Measurements from ENCODE around the gene TRPC4. TPM values are rescaled to one million over a fixed set of nuclear protein-coding genes. Genes with fewer than 3 reads are reported as not detected.

Gene TRPC4
- total and polyA plus RNA-seq, 2 donors (not counting 3 experiments of a cell fraction or from before 2014, with no cell fraction given), result 0.04 to 0.64 TPM

DNA sequence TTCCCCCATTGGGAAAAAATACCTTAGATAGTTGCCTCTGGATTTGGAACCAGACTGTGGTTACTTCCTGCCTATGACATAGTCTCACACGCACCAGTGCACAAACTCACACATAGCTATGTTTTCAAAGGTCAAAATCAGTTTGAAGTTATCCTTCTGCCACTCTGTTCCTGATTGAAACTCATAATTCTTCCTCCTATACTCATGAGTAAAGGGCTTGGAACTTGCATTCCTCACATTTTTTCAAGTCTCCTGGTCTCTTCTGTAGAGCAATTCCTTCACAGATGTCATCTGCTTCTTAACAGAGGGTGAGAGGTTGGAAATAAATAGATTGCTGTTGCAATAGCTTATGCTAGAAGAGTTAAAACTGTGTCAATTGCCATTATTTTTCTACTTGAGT is 252.4 kb downstream of the TRPC4 start:
- no peaks in the 10 kb centered on the region for H3K9me3 ChIP-seq (replicated peaks; ENCODE audit: control insufficient read depth, insufficient read depth, low read length)
- BruUV-seq (replicated peaks), result no TSS peak
- no peaks in the 10 kb centered on the region for H3K79me2 ChIP-seq (ENCODE audit: control insufficient read depth, insufficient read depth, low read length)
- peaks cover 8% of the 10 kb centered on the region for H3K4me1 ChIP-seq (ENCODE audit: control insufficient read depth, extremely low read depth, insufficient read depth, low read length)
- TF ChIP-seq GATA2 (IDR thresholded peaks at IDR 0.05; ENCODE audit: insufficient read depth, insufficient read length, low read depth, low read length) (no peak), FOS (IDR thresholded peaks at IDR 0.05; ENCODE audit: borderline replicate concordance, insufficient read depth, low read length) (peak; percentile 5), POLR2AphosphoS5 (IDR thresholded peaks at IDR 0.05; ENCODE audit: insufficient read depth, low read depth, low read length) (peak; percentile 30), JUN (IDR thresholded peaks at IDR 0.05; ENCODE audit: borderline replicate concordance, insufficient read depth, insufficient read length, low read depth) (peak; percentile 25), EZH2 (IDR thresholded peaks at IDR 0.05; ENCODE audit: borderline replicate concordance, low read depth, low read length, severe bottlenecking) (no peak)
- TF ChIP-seq, protein P1, sequence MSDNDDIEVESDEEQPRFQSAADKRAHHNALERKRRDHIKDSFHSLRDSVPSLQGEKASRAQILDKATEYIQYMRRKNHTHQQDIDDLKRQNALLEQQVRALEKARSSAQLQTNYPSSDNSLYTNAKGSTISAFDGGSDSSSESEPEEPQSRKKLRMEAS (IDR thresholded peaks at IDR 0.05; ENCODE audit: insufficient read depth, insufficient read length), result no peak
- H2AFZ ChIP-seq (ENCODE audit: low read depth, low read length), result peak overlapping the region; percentile 86
- no peak overlapping the region for H3K4me3 ChIP-seq (replicated peaks in 1 of 3; ENCODE audit: insufficient read depth in 1 of 3, low read depth in 1 of 3, low read length in 3 of 3)
- no peaks in the 10 kb centered on the region for H3K36me3 ChIP-seq (ENCODE audit: control insufficient read depth in 2 of 2, extremely low read depth in 1 of 2, insufficient read depth in 2 of 2, low read length in 2 of 2)
- CTCF ChIA-PET, result interaction anchor here (1.2 to 1.8 kb wide), 3 partner anchors 8 to 98 kb away, joined by 3 to 7 read pairs (median 4); no protein-coding TSS in a partner anchor
- H3K9me1 ChIP-seq (replicated peaks; ENCODE audit: control insufficient read depth, extremely low read depth, insufficient read depth, low read length), result no peaks in the 10 kb centered on the region
- peak overlapping the region; percentile 42 for H3K9ac ChIP-seq (replicated peaks; ENCODE audit: extremely low read depth, insufficient read depth, low read length)
- FAIRE-seq (no peak), DNase-seq (ENCODE audit: low read depth, low spot score) (peak; percentile 59)
- no peaks in the 10 kb centered on the region for H3K27me3 ChIP-seq (ENCODE audit: control insufficient read depth in 2 of 2, insufficient read depth in 2 of 2, low read length in 2 of 2)
- dilution Hi-C loops (cut with MboI; ENCODE audit: extremely low pct_ligation_motif_present, low sequenced_read_pairs) (no loop called here), intact Hi-C loops (cut with micrococcal nuclease) (loop anchor here (1.0 to 2.0 kb wide), 2 partner anchors 40 to 483 kb away; no protein-coding TSS in a partner anchor)
- H4K20me1 ChIP-seq (replicated peaks; ENCODE audit: control insufficient read depth, extremely low read depth, insufficient read depth, low read length), result no peaks in the 10 kb centered on the region
- H3K27ac ChIP-seq (ENCODE audit: insufficient read depth, low read depth, low read length), result peak overlapping the region; percentile 70
- POLR2A ChIA-PET, result interaction anchor here (0.6 kb wide), 1 partner anchor 11 kb away, joined by 3 read pairs; no protein-coding TSS in a partner anchor
- H3K4me2 ChIP-seq (ENCODE audit: insufficient read depth, low read length), result peak overlapping the region; percentile 16

DNA sequence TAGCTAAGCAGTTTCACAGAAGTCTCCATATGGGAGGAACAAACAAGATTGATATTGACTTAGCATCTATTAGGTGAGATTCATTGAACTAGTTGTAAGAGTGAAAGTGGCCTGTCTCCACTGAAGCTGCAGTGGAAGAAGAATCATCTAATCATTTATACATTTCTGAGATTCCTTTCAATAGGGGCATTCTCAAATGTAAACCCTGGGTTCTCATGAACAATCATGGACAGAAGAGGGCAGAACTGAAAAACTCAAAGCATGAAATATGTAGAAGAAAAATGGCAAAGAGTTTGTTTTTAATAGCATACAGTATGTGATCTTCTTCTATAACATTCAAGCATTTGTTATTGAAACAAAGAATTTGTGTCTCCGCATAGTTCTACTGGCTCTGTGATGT is 253.4 kb downstream of the TRPC4 start:
- intact Hi-C loops (cut with micrococcal nuclease), result loop anchor here (2.0 kb wide), 1 partner anchor 41 kb away; no protein-coding TSS in a partner anchor
- H3K4me2 ChIP-seq (ENCODE audit: insufficient read depth, low read length), result no peak overlapping the region
- CTCF ChIA-PET, result interaction anchor here (0.6 kb wide), 1 partner anchor 13 kb away, joined by 3 read pairs; no protein-coding TSS in a partner anchor

More for the DNA sequence above, 253.4 kb downstream of the TRPC4 start:
- Histone ChIP-seq H3K9ac (replicated peaks; ENCODE audit: extremely low read depth, insufficient read depth, low read length) (no peak overlapping the region), H3K27ac (ENCODE audit: insufficient read depth, low read depth, low read length) (no peak overlapping the region), H3K9me1 (replicated peaks; ENCODE audit: control insufficient read depth, extremely low read depth, insufficient read depth, low read length) (no peaks in the 10 kb centered on the region), H3K4me3 (replicated peaks in 1 of 3; ENCODE audit: insufficient read depth in 1 of 3, low read depth in 1 of 3, low read length in 3 of 3) (no peak overlapping the region), H3K4me1 (ENCODE audit: control insufficient read depth, extremely low read depth, insufficient read depth, low read length) (peaks cover 8% of the 10 kb centered on the region), H3K27me3 (ENCODE audit: control insufficient read depth in 2 of 2, insufficient read depth in 2 of 2, low read length in 2 of 2) (no peaks in the 10 kb centered on the region), H3K36me3 (ENCODE audit: control insufficient read depth in 2 of 2, extremely low read depth in 1 of 2, insufficient read depth in 2 of 2, low read length in 2 of 2) (no peaks in the 10 kb centered on the region), H4K20me1 (replicated peaks; ENCODE audit: control insufficient read depth, extremely low read depth, insufficient read depth, low read length) (no peaks in the 10 kb centered on the region), H2AFZ (ENCODE audit: low read depth, low read length) (no peak overlapping the region), H3K79me2 (ENCODE audit: control insufficient read depth, insufficient read depth, low read length) (no peaks in the 10 kb centered on the region), H3K9me3 (replicated peaks; ENCODE audit: control insufficient read depth, insufficient read depth, low read length) (no peaks in the 10 kb centered on the region)
- POLR2A ChIA-PET, result no interaction called here
- TF ChIP-seq EZH2 (IDR thresholded peaks at IDR 0.05; ENCODE audit: borderline replicate concordance, low read depth, low read length, severe bottlenecking) (no peak), FOS (IDR thresholded peaks at IDR 0.05; ENCODE audit: borderline replicate concordance, insufficient read depth, low read length) (no peak), MYC (IDR thresholded peaks at IDR 0.05; ENCODE audit: low read depth, low read length) (no peak), POLR2AphosphoS5 (IDR thresholded peaks at IDR 0.05; ENCODE audit: insufficient read depth, low read depth, low read length) (no peak), GATA2 (IDR thresholded peaks at IDR 0.05; ENCODE audit: insufficient read depth, insufficient read length, low read depth, low read length) (no peak), POLR2A (IDR thresholded peaks at IDR 0.05; ENCODE audit: low read depth, low read length) (no peak), JUN (IDR thresholded peaks at IDR 0.05; ENCODE audit: borderline replicate concordance, insufficient read depth, insufficient read length, low read depth) (no peak)
- TF ChIP-seq, protein P1 (IDR thresholded peaks at IDR 0.05; ENCODE audit: insufficient read depth, insufficient read length), result no peak
- TF ChIP-seq, protein P2, sequence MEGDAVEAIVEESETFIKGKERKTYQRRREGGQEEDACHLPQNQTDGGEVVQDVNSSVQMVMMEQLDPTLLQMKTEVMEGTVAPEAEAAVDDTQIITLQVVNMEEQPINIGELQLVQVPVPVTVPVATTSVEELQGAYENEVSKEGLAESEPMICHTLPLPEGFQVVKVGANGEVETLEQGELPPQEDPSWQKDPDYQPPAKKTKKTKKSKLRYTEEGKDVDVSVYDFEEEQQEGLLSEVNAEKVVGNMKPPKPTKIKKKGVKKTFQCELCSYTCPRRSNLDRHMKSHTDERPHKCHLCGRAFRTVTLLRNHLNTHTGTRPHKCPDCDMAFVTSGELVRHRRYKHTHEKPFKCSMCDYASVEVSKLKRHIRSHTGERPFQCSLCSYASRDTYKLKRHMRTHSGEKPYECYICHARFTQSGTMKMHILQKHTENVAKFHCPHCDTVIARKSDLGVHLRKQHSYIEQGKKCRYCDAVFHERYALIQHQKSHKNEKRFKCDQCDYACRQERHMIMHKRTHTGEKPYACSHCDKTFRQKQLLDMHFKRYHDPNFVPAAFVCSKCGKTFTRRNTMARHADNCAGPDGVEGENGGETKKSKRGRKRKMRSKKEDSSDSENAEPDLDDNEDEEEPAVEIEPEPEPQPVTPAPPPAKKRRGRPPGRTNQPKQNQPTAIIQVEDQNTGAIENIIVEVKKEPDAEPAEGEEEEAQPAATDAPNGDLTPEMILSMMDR (IDR thresholded peaks at IDR 0.05; ENCODE audit: extremely low read depth in 1 of 2, insufficient read depth in 1 of 2, low read depth in 1 of 2, low read length in 2 of 2), result no peak
- dilution Hi-C loops (cut with MboI; ENCODE audit: extremely low pct_ligation_motif_present, low sequenced_read_pairs), result no loop called here
- FAIRE-seq (no peak), DNase-seq (ENCODE audit: low read depth, low spot score) (no peak)
- BruUV-seq (replicated peaks), result no TSS peak

All from endothelial cell of umbilical vein (primary cell).